ENCODE data around the gene CNN1. TPM values are rescaled to one million over a fixed set of nuclear protein-coding genes. Genes with fewer than 3 reads are reported as not detected.

CNN1 gene
- total and polyA plus RNA-seq, 9 of the 15 experiments (the other 6 are each of a cell fraction or from before 2014, with no cell fraction given) = 0.23 to 10.6 (median 5.2) TPM

- TF ChIP-seq BRCA1 (IDR thresholded peaks at IDR 0.05) (no peak), BRCA1 (CRISPR knock-in tag; IDR thresholded peaks at IDR 0.05) (0 out of 2 replicates have a peak, but pooled peaks have one; percentile 57), ETS1 (conservative IDR thresholded peaks at IDR 0.05; ENCODE audit: control insufficient read depth, low read depth, low read length) (0 out of 2 replicates have a peak, but pooled peaks have one; percentile 34), ZFX (CRISPR knock-in tag; IDR thresholded peaks at IDR 0.05) (peak; percentile 63), CTBP1 (IDR thresholded peaks at IDR 0.05; ENCODE audit: borderline replicate concordance) (peak; percentile 14; the same call in 1 of the 2 replicates), ZNF121 (CRISPR knock-in tag; conservative IDR thresholded peaks at IDR 0.05) (0 out of 2 replicates have a peak, but pooled peaks have one; percentile 16), CHD4 (IDR thresholded peaks at IDR 0.05; ENCODE audit: insufficient read depth, insufficient replicate concordance, low read depth, low read length, poor library complexity, severe bottlenecking) (peak; percentile 96), ZNF583 (CRISPR knock-in tag; IDR thresholded peaks at IDR 0.05) (no peak), L3MBTL2 (IDR thresholded peaks at IDR 0.05) (peak; percentile 41; the same call in 1 of the 2 replicates), JUND (IDR thresholded peaks at IDR 0.05; ENCODE audit: borderline replicate concordance, low read depth, low read length) (peak; percentile 57), JUND (tag; IDR thresholded peaks at IDR 0.05; ENCODE audit: borderline replicate concordance, low read depth, low read length) (peak; percentile 65; the same call in 1 of the 3 replicates), ZKSCAN8 (CRISPR knock-in tag; IDR thresholded peaks at IDR 0.05) (no peak), DPF2 (IDR thresholded peaks at IDR 0.05) (peak; percentile 48), TCF7L2 (IDR thresholded peaks at IDR 0.05; ENCODE audit: low read depth, low read length) (peak; percentile 55; the same call in 1 of the 2 replicates), VEZF1 (CRISPR knock-in tag; IDR thresholded peaks at IDR 0.05) (peak; percentile 75), POLR2G (IDR thresholded peaks at IDR 0.05; ENCODE audit: low read depth, low read length) (peak; percentile 79), SMARCE1 (IDR thresholded peaks at IDR 0.05) (peak; percentile 49), ARID1B (IDR thresholded peaks at IDR 0.05) (no peak), SMARCA4 (IDR thresholded peaks at IDR 0.05) (0 out of 2 replicates have a peak, but pooled peaks have one; percentile 35), NR4A1 (CRISPR knock-in tag; IDR thresholded peaks at IDR 0.05) (no peak), NR4A1 (tag; IDR thresholded peaks at IDR 0.05) (no peak), GABPB1 (CRISPR knock-in tag; IDR thresholded peaks at IDR 0.05) (peak; percentile 34; the same call in 1 of the 2 replicates), CBX1 (IDR thresholded peaks at IDR 0.05; ENCODE audit: low read depth) (peak; percentile 63; the same call in 1 of the 2 replicates), MEF2D (tag; conservative IDR thresholded peaks at IDR 0.05; ENCODE audit: low read depth) (no peak), RFX7 (CRISPR knock-in tag; IDR thresholded peaks at IDR 0.05) (no peak), ATF1 (CRISPR knock-in tag; IDR thresholded peaks at IDR 0.05) (no peak), ATF1 (tag; IDR thresholded peaks at IDR 0.05) (peak; percentile 77)
- TF ChIP-seq, protein P1, sequence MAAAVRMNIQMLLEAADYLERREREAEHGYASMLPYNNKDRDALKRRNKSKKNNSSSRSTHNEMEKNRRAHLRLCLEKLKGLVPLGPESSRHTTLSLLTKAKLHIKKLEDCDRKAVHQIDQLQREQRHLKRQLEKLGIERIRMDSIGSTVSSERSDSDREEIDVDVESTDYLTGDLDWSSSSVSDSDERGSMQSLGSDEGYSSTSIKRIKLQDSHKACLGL (CRISPR knock-in tag; IDR thresholded peaks at IDR 0.05; ENCODE audit: borderline replicate concordance, poor library complexity, severe bottlenecking) = no peak
These were observed at the start of gene CNN1 (continued) for GRCh38 chr19:11538232-11539036.
